Stimulated activated CD8-positive, alpha-beta memory T cell treated with anti-CD3 and anti-CD28 coated beads, Interleukin-7, amount 100 ng/mL, for 48 hours (primary cell): Measurements from ENCODE around the gene WNK4.
"Not testable (repeated sequence)": the region's sequence is repeated elsewhere in the genome, so short reads cannot be mapped to it uniquely, and the experiment has no call there.

Experiments used
- DNase-seq, 2 donors: peaks; one replicate each; pipeline ENCODE4 v3.0.0-alpha.2; 2020; ENCODE audit warnings: low read depth in 1 of 2; ENCODE audit errors: extremely low read depth in 1 of 2

WNK4 gene

DNA sequence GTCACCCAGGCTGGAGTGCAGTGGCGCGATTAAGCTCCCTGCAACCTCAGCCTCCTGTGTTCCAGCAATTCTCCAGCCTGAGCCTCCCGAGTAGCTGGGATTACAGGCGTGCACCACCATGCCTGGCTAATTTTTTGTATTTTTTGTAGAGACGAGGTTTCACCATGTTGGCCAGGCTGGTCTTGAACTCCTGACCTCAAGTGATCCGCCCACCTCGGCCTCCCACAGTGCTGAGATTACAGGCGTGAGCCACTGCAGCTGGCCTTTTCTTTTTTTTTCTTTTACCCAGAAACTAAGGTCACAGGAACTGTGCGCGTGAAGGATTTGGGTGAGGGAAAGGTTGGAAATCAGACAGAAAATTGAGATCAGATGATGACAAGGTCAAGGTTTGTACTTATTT, 10.4 kb upstream of the WNK4 start:
- DNase-seq = not testable (repeated sequence)

DNA sequence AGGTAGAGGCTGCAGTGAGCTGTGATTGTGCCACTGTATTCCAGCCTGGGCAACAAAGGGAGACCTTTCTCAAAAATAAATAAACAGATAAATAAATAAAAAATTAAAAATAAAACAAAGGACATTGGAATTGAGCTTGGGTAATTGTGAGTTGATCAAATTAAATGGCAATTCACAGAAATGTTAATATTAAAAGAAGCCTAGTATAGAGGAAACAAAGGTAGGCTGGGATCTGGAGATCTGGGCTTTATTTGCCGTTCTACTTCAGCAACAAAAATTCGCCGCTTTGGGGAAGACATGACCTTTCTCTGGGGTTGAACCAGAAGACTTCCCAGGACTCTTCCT, 7.5 kb upstream of the WNK4 start:
- DNase-seq = no peak

DNA sequence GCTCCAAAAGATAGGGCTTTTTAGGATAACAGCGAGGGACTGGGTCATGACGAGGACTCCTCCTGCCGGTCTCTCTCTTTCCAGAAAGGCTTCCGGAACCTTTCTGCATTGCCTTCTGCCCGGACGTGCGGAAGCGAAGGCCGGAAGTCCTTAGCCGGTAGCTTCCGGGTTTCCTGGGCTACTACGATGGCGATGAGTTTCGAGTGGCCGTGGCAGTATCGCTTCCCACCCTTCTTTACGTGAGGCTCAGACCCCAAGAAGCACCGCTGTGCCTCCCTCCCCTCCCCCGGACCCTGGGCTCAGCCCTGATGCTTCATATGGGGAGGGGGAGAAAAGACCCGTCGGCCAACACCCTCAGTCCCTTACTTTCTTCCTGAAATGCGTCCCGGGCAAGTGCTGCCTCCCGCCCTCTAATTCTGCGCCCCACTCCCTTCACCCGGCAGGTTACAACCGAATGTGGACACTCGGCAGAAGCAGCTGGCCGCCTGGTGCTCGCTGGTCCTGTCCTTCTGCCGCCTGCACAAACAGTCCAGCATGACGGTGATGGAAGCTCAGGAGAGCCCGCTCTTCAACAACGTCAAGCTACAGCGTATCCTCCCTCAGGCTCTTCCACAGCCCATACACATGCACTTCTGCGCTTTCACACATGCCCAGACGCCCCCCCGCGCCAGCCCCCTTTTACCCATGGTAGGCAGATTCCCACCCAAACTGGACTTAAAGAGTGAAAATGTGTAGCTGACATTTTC, 6.9 kb upstream of the WNK4 start, which contains the start of gene VPS25:
TSS of gene VPS25 (plus strand) at position 160 of the 746 bp plus-strand sequence. CDS start at position 187, 27 bp downstream.
- peak; percentile 39 to 55 for DNase-seq

DNA sequence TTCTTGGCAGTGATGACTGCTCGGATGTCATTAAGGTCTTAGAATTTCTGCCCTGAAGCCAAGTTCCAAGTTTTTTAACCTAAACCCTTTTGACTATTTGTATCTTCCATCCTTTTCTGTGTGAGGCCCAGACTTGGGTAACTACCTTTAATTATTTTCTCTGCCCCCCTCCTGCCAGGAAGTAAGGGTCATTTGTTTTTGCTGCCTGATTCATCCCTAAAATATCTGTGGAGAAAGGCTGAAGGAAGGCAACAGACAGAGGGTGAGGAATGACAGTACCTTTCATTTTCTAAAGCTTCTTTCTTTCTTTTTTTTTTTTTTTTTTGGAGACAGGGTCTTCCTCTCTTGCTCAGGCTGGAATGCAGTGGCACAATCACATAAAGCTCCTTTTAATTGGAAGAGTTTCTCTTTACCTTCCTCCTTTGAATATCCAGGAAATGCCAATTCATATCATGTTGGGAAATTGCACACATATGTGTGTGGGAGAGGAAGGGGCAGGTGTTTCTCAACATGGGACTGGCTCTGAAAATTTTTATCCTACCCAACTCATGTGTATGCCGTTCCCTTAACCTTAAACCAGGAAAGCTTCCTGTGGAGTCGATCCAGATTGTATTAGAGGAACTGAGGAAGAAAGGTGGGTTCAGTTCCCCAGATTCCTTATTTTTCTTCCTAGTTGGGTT, 6.2 kb upstream of the WNK4 start:
- no peak for DNase-seq

DNA sequence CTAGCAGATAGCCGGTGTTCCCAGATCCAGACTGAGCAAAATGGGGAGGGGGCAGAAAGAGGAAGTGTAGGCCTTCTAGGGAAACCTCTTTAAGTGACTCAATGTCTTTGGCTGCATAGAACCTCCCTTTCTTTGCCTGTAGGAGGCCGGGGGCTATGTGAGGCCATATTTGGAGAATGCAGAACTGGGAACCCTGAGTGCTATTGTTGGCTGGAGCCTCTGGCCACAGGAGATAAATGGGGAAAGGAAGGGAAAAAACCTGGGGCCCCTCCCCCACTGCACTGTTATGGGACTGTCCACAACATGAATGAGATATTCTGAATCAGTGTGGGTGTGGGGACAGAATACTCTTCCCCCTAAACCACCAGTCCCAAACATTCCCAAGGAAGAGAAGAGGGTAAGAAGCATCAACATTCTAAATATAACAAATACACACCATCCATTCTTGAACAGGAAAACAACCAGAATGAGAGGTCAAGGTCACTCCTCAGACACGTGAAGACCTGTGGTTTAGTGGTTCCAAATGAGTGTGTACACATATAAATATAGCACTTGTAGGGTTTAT, 4.8 kb upstream of the WNK4 start:
- no peak for DNase-seq

DNA sequence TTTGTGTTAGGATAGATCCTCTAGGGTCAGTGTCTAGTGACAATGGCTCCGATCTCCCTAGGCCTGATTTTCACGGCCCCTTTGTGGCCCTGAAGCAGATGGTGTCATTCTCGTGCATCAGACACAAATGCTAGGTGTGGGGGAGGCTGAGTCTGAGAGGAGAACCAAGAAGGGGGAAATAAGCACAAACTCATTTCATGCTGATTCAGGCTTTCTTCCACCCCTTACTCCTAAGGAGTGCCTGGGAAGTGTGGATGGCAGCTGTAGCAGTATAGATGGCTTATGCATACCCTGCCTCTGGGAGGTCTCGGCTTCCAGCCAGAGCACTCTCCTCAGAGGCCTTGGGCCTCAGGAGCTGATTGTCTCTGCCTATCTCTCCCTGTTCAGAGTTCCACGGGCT, 1.8 kb upstream of the WNK4 start:
- DNase-seq = no peak

DNA sequence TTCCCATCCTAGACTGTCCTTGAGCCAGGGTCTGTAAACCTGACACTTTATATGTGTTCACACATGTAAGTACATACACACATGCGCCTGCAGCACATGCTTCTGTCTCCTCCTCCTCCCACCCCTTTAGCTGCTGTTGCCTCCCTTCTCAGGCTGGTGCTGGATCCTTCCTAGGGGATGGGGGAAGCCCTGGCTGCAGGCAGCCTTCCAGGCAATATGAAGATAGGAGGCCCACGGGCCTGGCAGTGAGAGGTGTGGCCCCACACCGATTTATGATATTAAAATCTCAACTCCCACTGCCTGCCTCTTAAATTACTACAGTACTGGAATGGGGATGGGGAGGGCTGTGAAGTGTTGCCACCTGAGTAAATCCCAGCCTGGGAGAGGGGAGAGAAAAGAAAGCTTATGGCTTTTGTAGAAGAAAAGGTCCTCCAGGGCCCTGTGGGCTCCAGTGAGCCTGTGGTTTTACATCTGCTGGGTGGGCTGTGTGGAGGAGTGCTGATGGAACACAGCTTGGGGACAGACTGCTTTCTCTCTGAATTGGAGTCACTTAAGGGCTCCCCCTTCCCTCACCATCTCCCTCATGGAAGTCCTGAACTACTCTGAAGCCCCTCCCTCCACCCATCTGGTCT, 990 bp upstream of the WNK4 start:
- DNase-seq = no peak

DNA sequence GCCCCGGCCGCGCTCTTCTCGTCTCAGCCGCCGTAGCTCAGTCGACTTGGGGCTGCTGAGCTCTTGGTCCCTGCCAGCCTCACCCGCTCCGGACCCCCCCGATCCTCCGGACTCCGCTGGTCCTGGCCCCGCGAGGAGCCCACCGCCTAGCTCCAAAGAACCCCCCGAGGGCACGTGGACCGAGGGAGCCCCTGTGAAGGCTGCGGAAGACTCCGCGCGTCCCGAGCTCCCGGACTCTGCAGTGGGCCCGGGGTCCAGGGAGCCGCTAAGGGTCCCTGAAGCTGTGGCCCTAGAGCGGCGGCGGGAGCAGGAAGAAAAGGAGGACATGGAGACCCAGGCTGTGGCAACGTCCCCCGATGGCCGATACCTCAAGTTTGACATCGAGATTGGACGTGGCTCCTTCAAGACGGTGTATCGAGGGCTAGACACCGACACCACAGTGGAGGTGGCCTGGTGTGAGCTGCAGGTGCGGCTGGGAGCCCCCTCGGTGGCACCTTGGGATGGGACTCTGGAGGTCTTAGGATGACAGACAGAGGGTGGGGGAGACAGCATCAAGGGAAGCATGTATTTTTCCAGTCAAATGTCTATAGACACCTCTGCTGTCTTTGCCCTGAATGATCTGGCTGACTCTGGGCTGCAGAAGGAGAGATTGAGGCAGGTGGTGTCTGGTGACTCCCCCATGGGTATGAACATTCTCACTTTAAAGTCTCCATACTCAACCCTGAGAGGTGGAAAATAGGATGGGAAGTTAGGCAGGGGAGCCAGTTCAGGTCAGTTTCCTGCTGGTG, 635 bp downstream of the WNK4 start:
- no peak for DNase-seq

DNA sequence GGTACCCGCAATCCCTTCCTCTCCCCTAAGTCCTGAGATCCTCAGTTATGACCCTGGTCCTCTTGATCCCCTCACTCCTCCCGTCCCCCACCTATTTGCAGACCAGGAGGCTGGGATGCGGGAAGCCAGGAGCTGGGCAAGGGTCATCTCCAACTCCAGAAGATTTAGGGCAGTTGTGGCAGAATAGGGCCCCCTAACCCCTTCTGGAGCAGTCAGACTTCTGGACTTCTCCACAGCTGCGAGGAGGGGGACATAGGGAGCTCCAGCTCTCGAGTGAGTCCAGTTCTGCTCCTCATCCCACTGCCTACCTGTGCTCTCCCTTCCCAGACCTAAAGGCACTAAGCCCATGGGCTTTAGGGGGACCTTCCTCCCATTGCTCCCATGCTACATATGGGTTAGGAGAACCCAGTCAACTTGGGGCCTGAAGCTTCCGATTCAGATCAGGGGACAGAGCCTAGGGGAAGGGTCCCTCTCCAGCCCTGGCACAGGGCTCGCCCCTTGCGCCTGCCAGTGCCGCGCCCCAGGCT, 1.3 kb downstream of the WNK4 start:
- no peak for DNase-seq

DNA sequence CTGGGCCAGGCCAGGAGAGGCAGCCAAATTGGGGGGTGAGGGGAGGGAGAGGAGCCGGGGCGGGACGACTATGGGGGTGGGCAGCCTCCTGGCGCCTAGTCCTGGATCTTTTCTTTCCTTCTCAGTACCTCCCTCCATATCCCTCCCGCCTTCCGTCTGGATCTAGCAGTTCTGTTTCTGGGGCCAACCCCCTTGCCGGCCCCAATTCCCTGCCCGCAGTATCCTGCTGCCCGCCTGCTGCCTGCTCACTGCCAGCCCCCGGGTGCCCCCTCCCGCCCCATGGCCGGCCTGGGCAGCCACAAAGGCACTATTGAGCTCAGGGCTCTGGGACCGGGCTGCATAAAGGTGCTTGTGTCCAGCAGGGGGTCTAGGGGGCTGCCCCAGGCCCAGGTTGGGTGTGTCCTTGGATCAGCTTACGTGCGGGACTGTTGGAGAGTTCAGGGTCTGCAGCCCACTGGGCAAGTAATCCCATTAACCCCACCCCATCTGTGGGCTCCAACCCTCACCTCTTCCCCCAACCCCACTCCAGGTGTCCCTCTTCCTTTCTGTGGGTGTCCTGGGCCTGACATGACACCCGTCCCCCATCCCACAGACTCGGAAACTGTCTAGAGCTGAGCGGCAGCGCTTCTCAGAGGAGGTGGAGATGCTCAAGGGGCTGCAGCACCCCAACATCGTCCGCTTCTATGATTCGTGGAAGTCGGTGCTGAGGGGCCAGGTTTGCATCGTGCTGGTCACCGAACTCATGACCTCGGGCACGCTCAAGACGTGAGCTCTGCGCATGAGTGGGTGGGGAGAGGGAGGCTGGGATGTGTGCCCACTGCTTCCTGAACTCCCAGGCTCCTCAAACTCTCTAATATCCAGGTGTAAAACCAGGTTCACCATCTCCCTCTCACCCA, 2.0 kb downstream of the WNK4 start:
- no peak for DNase-seq

DNA sequence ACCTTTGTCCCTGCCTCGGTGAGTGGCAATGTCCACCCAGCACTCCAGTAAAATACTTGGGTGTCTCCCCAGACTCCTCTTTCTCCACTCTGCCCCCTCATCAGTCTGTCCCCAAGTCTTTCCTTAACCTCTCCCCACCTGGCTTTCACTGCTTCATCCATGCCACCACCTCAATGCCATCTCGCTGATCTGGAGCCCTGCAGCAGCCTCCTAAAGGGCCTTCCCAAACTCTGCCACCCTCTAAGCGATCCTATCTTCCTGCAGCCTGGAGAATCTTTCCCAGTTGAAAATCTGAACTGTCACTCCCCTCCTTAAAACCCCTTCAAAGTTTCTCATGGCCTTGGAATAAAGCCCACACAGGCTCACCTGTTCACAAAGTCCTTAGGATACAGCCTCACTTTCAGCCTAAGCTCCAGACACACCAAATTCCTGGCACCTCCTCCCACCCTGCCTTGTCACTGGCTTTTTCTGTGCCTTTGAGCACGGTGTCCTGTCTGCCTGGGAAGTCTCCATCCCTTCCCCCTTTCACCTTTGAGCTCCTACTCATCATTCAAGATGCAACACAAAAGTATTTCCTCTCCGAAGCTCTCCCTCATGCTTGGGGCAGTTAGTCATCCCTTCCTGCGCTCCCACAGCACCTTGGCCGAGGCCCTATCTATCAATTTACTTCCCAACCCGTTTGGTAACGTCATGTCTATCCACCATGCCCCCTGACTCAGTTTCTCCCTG, 2.8 kb downstream of the WNK4 start:
- DNase-seq = no peak

DNA sequence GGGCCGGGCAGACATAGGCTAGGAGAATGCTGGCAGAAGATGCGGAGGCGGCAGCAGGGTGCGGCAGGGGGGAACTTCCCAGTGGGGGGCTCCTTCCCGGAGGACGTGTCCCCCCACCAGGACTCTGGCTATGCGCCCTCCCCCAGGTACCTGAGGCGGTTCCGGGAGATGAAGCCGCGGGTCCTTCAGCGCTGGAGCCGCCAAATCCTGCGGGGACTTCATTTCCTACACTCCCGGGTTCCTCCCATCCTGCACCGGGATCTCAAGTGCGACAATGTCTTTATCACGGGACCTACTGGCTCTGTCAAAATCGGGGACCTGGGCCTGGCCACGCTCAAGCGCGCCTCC, 3.4 kb downstream of the WNK4 start:
- no peak for DNase-seq

DNA sequence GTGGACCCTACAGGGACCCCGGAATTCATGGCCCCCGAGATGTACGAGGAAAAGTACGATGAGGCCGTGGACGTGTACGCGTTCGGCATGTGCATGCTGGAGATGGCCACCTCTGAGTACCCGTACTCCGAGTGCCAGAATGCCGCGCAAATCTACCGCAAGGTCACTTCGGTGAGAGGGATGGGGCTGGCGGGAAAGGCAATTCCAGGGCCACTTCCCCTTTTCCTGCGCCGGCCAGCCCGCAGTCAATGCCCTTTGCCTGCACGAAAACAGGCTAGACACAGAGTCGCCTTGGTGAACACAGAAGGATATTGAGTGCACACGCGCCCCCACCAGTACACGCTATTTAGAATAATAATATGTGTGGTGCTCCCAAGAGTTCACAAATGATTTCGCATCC, 4.0 kb downstream of the WNK4 start:
- DNase-seq = no peak

DNA sequence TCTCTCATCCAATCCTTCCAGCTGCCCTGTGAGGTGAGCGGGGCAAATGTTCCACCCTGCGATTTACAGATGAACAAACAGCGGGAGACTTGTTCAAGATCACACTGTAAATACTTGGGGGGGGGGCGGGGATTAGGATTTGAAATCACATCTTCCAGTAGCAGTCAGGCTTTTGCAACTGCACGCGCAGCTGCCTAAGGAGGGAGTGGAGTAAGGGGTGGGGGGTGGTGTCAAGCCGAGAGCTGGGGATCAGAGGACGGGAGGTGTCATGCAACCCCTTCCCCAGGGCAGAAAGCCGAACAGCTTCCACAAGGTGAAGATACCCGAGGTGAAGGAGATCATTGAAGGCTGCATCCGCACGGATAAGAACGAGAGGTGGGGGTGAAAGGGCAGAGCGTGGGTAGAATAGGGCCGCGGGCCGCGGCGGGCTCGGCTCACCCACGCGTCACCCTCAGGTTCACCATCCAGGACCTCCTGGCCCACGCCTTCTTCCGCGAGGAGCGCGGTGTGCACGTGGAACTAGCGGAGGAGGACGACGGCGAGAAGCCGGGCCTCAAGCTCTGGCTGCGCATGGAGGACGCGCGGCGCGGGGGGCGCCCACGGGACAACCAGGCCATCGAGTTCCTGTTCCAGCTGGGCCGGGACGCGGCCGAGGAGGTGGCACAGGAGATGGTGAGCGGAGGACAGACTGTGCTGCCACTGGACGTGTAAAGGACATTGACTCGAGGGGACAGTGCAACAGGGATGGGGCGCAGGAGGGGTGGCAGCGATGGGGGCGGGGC, 4.6 kb downstream of the WNK4 start:
- no peak for DNase-seq

DNA sequence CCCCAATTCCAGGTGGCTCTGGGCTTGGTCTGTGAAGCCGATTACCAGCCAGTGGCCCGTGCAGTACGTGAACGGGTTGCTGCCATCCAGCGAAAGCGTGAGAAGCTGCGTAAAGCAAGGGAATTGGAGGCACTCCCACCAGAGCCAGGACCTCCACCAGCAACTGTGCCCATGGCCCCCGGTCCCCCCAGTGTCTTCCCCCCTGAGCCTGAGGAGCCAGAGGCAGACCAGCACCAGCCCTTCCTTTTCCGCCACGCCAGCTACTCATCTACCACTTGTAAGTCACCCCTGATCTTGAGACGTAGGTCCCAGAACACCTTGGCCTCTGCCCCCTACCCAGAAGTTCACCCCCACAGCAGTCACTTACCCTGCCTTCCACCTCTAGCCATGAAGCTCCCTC, 6.9 kb downstream of the WNK4 start:
- DNase-seq = no peak

DNA sequence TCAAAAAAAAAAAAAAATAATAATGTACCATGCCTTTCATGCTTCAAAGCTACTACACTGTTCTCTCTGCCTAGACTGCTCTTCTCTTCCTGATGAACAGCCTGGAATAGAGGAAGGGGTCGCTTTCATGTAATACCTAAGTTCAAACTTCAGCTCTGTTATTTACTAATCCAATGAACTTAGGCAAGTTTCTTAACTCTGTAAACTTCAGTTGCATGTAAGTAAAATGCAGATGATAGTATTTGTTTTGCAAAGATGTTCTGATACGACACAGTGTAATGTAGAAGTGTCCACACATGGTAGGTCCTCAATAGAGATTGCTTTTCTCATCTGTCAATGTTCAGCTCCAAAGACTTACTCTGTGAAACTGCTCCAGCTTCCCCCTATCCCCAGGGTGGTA, 11.5 kb downstream of the WNK4 start:
- DNase-seq = no peak

DNA sequence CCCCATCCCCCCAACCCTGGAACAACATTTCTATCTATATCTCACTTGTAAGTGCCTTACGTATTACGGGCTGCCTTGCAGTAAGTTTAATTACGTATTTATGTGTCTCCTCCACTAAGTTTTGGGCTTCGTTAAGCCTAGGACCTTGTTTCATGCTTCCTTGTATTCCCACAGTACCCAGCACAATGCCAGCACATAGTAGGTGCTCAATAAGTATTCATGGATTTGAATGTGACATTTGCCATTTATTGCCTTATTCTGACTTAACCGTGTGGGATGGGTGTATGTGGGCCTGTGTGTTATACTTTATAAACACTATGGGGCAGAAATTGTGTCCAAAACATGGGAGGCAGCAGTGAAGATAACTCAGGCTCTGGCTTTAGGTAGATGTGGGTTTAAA, 12.1 kb downstream of the WNK4 start:
- no peak for DNase-seq

DNA sequence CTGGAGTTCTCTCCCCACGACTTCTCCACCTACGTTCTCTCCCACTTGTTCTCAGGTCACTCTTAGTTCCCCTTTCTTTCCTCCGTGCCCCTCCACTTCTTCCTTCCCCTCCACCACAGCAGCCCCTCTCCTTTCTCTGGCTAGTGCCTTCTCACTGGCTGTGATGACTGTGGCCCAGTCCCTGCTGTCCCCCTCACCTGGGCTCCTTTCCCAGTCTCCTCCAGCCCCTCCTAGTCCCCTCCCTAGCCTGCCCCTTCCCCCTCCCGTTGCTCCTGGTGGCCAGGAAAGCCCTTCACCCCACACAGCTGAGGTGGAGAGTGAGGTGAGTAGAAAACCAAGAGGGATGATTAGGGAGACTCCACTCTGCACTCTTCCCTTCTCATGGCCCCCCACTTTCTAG, 14.7 kb downstream of the WNK4 start:
- DNase-seq = no peak

DNA sequence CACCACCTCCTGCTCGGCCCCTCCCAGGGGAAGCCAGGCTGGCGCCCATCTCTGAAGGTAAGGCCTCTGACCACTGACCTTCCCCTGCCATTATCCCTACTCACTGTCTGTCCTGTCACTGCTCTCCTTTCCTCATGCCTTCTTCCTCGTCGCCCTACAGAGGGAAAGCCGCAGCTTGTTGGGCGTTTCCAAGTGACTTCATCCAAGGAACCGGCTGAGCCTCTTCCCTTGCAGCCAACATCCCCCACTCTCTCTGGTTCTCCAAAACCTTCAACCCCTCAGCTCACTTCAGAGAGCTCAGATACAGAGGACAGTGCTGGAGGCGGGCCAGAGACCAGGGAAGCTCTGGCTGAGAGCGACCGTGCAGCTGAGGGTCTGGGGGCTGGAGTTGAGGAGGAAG, 15.1 kb downstream of the WNK4 start:
- DNase-seq = no peak
